Neural crest cell (in vitro differentiated cells): ENCODE results near the gene HECTD1. TPM values are rescaled to one million over a fixed set of nuclear protein-coding genes. Genes with fewer than 3 reads are reported as not detected.

ENCODE experiments used
- DNase-seq: peaks from one replicate; pipeline ENCODE4 v3.0.0; 2021; ENCODE audit warnings: low read depth, mixed read lengths, low spot score
- H3K27ac Mint-ChIP-seq: one replicate; pipeline ENCODE4 v1.8.0; 2021; ENCODE audit warnings: mild to moderate bottlenecking, mixed read lengths; ENCODE audit not compliant: unreplicated experiment
- H3K27me3 Mint-ChIP-seq: 2 replicates; pipeline ENCODE4 v1.8.0; 2021; ENCODE audit warnings: low read depth, mild to moderate bottlenecking, mixed read lengths
- H3K36me3 Mint-ChIP-seq: 2 replicates; pipeline ENCODE4 v1.8.0; 2021; ENCODE audit warnings: low read depth, mild to moderate bottlenecking, mixed read lengths
- H3K4me1 Mint-ChIP-seq: 2 replicates; pipeline ENCODE4 v1.8.0; 2021; ENCODE audit warnings: mixed read lengths
- H3K4me3 Mint-ChIP-seq: one replicate; pipeline ENCODE4 v1.8.0; 2021; ENCODE audit warnings: mild to moderate bottlenecking, mixed read lengths
- H3K9me3 Mint-ChIP-seq: 2 replicates; pipeline ENCODE4 v1.8.0; 2021; ENCODE audit warnings: mixed read lengths
- CTCF ChIP-seq: fragments of 200-600 bp; sonication (generic); conservative IDR thresholded peaks from 2 replicates; pipeline ENCODE4 v1.5.0; 2021; ENCODE audit warnings: antibody characterized with exemption, mild to moderate bottlenecking
- total RNA-seq: library from RNA; stranded (reverse); gene quantifications from 2 replicates; pipeline ENCODE4 v1.2.1, GENCODE V29; 2021

HECTD1 gene
- total RNA-seq, 1 donor from 2014 or later: 152 TPM

- Mint-ChIP-seq H3K9me3 (no peaks in the 10 kb centered on the region), H3K36me3 (peaks cover 16% of the 10 kb centered on the region), H3K4me3 (no peak overlapping the region), H3K27me3 (no peaks in the 10 kb centered on the region), H3K4me1 (no peaks in the 10 kb centered on the region), H3K27ac (no peak overlapping the region)
- DNase-seq: no peak
- TF ChIP-seq CTCF: no peak
Observed at GRCh38 chr14:31124197-31124596, 83.4 kb downstream of the HECTD1 start.

GRCh38 chr14:31122921-31123320 is 84.7 kb downstream of the HECTD1 start:
- H3K9me3 Mint-ChIP-seq: no peaks in the 10 kb centered on the region
- H3K27ac Mint-ChIP-seq: no peak overlapping the region
- H3K4me1 Mint-ChIP-seq: no peaks in the 10 kb centered on the region
- no peak for DNase-seq
- H3K4me3 Mint-ChIP-seq: no peak overlapping the region
- H3K36me3 Mint-ChIP-seq: peaks cover 15% of the 10 kb centered on the region
- H3K27me3 Mint-ChIP-seq: no peaks in the 10 kb centered on the region
- no peak for TF ChIP-seq CTCF

GRCh38 chr14:31122098-31122611 is 85.4 kb downstream of the HECTD1 start:
- Mint-ChIP-seq H3K27me3 (no peaks in the 10 kb centered on the region), H3K9me3 (no peaks in the 10 kb centered on the region), H3K4me1 (no peaks in the 10 kb centered on the region), H3K36me3 (peaks cover 15% of the 10 kb centered on the region), H3K4me3 (no peak overlapping the region), H3K27ac (no peak overlapping the region)
- no peak for TF ChIP-seq CTCF
- no peak for DNase-seq

GRCh38 chr14:31118892-31119291 is 88.7 kb downstream of the HECTD1 start:
- DNase-seq: no peak
- Mint-ChIP-seq H3K4me3 (no peak overlapping the region), H3K4me1 (no peaks in the 10 kb centered on the region), H3K36me3 (peaks cover 26% of the 10 kb centered on the region), H3K9me3 (no peaks in the 10 kb centered on the region), H3K27ac (no peak overlapping the region), H3K27me3 (no peaks in the 10 kb centered on the region)
- no peak for TF ChIP-seq CTCF

GRCh38 chr14:31113794-31114193 is 93.8 kb downstream of the HECTD1 start:
- Mint-ChIP-seq H3K4me1 (no peaks in the 10 kb centered on the region), H3K4me3 (no peak overlapping the region), H3K36me3 (peaks cover 19% of the 10 kb centered on the region), H3K27ac (no peak overlapping the region), H3K9me3 (no peaks in the 10 kb centered on the region), H3K27me3 (no peaks in the 10 kb centered on the region)
- no peak for DNase-seq
- TF ChIP-seq CTCF: no peak

- no peak for TF ChIP-seq CTCF
- Mint-ChIP-seq H3K9me3 (no peaks in the 10 kb centered on the region), H3K27me3 (no peaks in the 10 kb centered on the region), H3K4me1 (no peaks in the 10 kb centered on the region), H3K4me3 (no peak overlapping the region), H3K36me3 (peaks cover 18% of the 10 kb centered on the region), H3K27ac (no peak overlapping the region)
- no peak for DNase-seq
Observed at GRCh38 chr14:31110872-31111271, 96.7 kb downstream of the HECTD1 start.
